ENCODE results near the gene CCL19.
"Not testable (repeated sequence)": the region's sequence is repeated elsewhere in the genome, so short reads cannot be mapped to it uniquely, and the experiment has no call there.

The CCL19 gene

GRCh38 chr9:34690983-34691935 is at the start of gene CCL19:
Gene CCL19 (minus strand): TSS chr9:34691276. CDS start chr9:34691139, 137 bp downstream.
- DNase-seq = peak; percentile 73

- not testable (repeated sequence) for DNase-seq
Observed at GRCh38 chr9:34740176-34740575, 49.1 kb upstream of the CCL19 start.

GRCh38 chr9:34737677-34738260 is 46.7 kb upstream of the CCL19 start:
- no peak for DNase-seq

- DNase-seq = no peak
Observed at GRCh38 chr9:34734720-34735119, 43.6 kb upstream of the CCL19 start.

GRCh38 chr9:34732886-34733285 is 41.8 kb upstream of the CCL19 start:
- no peak for DNase-seq

GRCh38 chr9:34732478-34732877 is 41.4 kb upstream of the CCL19 start:
- DNase-seq = no peak

- no peak for DNase-seq
Observed at GRCh38 chr9:34723141-34723540, 32.1 kb upstream of the CCL19 start.

GRCh38 chr9:34719769-34720025 is 28.6 kb upstream of the CCL19 start:
- DNase-seq = not testable (repeated sequence)

- DNase-seq = no peak
Observed at GRCh38 chr9:34719021-34719768, 28.1 kb upstream of the CCL19 start.

- peak; percentile 38 for DNase-seq
Observed at GRCh38 chr9:34717996-34718614, 27.0 kb upstream of the CCL19 start.

GRCh38 chr9:34716711-34717110 is 25.6 kb upstream of the CCL19 start:
- DNase-seq = no peak

- DNase-seq = no peak
Observed at GRCh38 chr9:34715639-34716215, 24.7 kb upstream of the CCL19 start.

- DNase-seq = no peak
Observed at GRCh38 chr9:34714007-34714406, 22.9 kb upstream of the CCL19 start.

- DNase-seq = no peak
Observed at GRCh38 chr9:34712140-34712539, 21.1 kb upstream of the CCL19 start.

- peak; percentile 16 for DNase-seq
Observed at GRCh38 chr9:34710023-34710422, 18.9 kb upstream of the CCL19 start, which contains the start of gene CCL21. Gene CCL21 (minus strand): TSS chr9:34710136. CDS start chr9:34710066, 70 bp downstream.

GRCh38 chr9:34709196-34709978 is 18.3 kb upstream of the CCL19 start:
- DNase-seq = no peak

GRCh38 chr9:34707130-34707529 is 16.1 kb upstream of the CCL19 start:
- no peak for DNase-seq

- DNase-seq = peak; percentile 84
Observed at GRCh38 chr9:34701769-34702736, 11.0 kb upstream of the CCL19 start.

- peak; percentile 85 for DNase-seq
Observed at GRCh38 chr9:34701023-34701768, 10.1 kb upstream of the CCL19 start.

- DNase-seq = no peak
Observed at GRCh38 chr9:34694811-34695210, 3.7 kb upstream of the CCL19 start.

Data from suppressor macrophage treated with lipopolysaccharide for 4 hours (primary cell).